Measurements from ENCODE around the gene KCNH6.

Gene KCNH6

DNA sequence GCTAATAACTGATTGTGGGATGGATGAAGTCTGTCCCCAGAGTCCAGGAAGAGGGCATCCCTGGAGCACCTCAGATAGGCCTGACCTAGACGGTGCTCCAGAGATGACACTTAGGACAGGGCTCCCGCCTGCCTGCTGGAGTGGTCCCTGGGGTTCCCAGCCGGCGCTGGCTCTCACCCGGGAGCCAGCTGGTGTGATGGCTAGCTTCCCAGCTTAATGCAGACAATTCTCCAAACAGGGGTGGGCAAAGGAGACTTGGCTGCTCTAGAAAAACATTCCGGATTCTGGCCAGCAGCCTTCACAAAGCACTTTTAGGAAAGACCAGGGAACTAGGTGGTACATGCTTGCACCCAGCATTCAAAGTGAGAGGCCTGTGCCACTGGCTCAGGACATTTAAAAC is 27.7 kb upstream of the KCNH6 start:
- no peak for ATAC-seq
- no peak for TF ChIP-seq TCF4 (CRISPR knock-in tag; IDR thresholded peaks at IDR 0.05; ENCODE audit: borderline replicate concordance)
- no peak for TF ChIP-seq GLIS3 (CRISPR knock-in tag; IDR thresholded peaks at IDR 0.05)
- no peak for TF ChIP-seq CSDC2 (CRISPR knock-in tag; IDR thresholded peaks at IDR 0.05)
- TF ChIP-seq, protein P1, sequence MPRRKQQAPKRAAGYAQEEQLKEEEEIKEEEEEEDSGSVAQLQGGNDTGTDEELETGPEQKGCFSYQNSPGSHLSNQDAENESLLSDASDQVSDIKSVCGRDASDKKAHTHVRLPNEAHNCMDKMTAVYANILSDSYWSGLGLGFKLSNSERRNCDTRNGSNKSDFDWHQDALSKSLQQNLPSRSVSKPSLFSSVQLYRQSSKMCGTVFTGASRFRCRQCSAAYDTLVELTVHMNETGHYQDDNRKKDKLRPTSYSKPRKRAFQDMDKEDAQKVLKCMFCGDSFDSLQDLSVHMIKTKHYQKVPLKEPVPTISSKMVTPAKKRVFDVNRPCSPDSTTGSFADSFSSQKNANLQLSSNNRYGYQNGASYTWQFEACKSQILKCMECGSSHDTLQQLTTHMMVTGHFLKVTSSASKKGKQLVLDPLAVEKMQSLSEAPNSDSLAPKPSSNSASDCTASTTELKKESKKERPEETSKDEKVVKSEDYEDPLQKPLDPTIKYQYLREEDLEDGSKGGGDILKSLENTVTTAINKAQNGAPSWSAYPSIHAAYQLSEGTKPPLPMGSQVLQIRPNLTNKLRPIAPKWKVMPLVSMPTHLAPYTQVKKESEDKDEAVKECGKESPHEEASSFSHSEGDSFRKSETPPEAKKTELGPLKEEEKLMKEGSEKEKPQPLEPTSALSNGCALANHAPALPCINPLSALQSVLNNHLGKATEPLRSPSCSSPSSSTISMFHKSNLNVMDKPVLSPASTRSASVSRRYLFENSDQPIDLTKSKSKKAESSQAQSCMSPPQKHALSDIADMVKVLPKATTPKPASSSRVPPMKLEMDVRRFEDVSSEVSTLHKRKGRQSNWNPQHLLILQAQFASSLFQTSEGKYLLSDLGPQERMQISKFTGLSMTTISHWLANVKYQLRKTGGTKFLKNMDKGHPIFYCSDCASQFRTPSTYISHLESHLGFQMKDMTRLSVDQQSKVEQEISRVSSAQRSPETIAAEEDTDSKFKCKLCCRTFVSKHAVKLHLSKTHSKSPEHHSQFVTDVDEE (CRISPR knock-in tag; IDR thresholded peaks at IDR 0.05): no peak
- TF ChIP-seq, protein P2, sequence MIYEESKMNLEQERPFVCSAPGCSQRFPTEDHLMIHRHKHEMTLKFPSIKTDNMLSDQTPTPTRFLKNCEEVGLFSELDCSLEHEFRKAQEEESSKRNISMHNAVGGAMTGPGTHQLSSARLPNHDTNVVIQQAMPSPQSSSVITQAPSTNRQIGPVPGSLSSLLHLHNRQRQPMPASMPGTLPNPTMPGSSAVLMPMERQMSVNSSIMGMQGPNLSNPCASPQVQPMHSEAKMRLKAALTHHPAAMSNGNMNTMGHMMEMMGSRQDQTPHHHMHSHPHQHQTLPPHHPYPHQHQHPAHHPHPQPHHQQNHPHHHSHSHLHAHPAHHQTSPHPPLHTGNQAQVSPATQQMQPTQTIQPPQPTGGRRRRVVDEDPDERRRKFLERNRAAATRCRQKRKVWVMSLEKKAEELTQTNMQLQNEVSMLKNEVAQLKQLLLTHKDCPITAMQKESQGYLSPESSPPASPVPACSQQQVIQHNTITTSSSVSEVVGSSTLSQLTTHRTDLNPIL (CRISPR knock-in tag; IDR thresholded peaks at IDR 0.05; ENCODE audit: low read depth): no peak
- no peak for TF ChIP-seq ISL1 (CRISPR knock-in tag; IDR thresholded peaks at IDR 0.05)
- no peak for TF ChIP-seq ZC3H10 (CRISPR knock-in tag; IDR thresholded peaks at IDR 0.05)
- TF ChIP-seq BACH2 (CRISPR knock-in tag; IDR thresholded peaks at IDR 0.05; ENCODE audit: borderline replicate concordance): no peak
- TF ChIP-seq ESRRG (CRISPR knock-in tag; IDR thresholded peaks at IDR 0.05): no peak
- TF ChIP-seq PPARA (CRISPR knock-in tag; IDR thresholded peaks at IDR 0.05; ENCODE audit: borderline replicate concordance): no peak
- TF ChIP-seq ZNF565 (CRISPR knock-in tag; conservative IDR thresholded peaks at IDR 0.05; ENCODE audit: low read depth): no peak
- TF ChIP-seq, protein P3, sequence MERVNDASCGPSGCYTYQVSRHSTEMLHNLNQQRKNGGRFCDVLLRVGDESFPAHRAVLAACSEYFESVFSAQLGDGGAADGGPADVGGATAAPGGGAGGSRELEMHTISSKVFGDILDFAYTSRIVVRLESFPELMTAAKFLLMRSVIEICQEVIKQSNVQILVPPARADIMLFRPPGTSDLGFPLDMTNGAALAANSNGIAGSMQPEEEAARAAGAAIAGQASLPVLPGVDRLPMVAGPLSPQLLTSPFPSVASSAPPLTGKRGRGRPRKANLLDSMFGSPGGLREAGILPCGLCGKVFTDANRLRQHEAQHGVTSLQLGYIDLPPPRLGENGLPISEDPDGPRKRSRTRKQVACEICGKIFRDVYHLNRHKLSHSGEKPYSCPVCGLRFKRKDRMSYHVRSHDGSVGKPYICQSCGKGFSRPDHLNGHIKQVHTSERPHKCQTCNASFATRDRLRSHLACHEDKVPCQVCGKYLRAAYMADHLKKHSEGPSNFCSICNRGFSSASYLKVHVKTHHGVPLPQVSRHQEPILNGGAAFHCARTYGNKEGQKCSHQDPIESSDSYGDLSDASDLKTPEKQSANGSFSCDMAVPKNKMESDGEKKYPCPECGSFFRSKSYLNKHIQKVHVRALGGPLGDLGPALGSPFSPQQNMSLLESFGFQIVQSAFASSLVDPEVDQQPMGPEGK (CRISPR knock-in tag; IDR thresholded peaks at IDR 0.05; ENCODE audit: borderline replicate concordance): no peak
- TF ChIP-seq, protein P4, sequence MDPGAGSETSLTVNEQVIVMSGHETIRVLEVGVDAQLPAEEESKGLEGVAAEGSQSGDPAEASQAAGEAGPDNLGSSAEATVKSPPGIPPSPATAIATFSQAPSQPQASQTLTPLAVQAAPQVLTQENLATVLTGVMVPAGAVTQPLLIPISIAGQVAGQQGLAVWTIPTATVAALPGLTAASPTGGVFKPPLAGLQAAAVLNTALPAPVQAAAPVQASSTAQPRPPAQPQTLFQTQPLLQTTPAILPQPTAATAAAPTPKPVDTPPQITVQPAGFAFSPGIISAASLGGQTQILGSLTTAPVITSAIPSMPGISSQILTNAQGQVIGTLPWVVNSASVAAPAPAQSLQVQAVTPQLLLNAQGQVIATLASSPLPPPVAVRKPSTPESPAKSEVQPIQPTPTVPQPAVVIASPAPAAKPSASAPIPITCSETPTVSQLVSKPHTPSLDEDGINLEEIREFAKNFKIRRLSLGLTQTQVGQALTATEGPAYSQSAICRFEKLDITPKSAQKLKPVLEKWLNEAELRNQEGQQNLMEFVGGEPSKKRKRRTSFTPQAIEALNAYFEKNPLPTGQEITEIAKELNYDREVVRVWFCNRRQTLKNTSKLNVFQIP (CRISPR knock-in tag; IDR thresholded peaks at IDR 0.05; ENCODE audit: borderline replicate concordance, low read depth): no peak
- TF ChIP-seq ARNTL (CRISPR knock-in tag; IDR thresholded peaks at IDR 0.05; ENCODE audit: borderline replicate concordance, low read depth): no peak
- no peak for TF ChIP-seq OSR1 (CRISPR knock-in tag; IDR thresholded peaks at IDR 0.05)
- TF ChIP-seq, protein P5, sequence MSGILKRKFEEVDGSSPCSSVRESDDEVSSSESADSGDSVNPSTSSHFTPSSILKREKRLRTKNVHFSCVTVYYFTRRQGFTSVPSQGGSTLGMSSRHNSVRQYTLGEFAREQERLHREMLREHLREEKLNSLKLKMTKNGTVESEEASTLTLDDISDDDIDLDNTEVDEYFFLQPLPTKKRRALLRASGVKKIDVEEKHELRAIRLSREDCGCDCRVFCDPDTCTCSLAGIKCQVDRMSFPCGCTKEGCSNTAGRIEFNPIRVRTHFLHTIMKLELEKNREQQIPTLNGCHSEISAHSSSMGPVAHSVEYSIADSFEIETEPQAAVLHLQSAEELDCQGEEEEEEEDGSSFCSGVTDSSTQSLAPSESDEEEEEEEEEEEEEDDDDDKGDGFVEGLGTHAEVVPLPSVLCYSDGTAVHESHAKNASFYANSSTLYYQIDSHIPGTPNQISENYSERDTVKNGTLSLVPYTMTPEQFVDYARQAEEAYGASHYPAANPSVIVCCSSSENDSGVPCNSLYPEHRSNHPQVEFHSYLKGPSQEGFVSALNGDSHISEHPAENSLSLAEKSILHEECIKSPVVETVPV (CRISPR knock-in tag; IDR thresholded peaks at IDR 0.05): no peak
- TF ChIP-seq SNAI2 (CRISPR knock-in tag; IDR thresholded peaks at IDR 0.05): no peak
- TF ChIP-seq ZNF8 (CRISPR knock-in tag; IDR thresholded peaks at IDR 0.05): no peak
- TF ChIP-seq RARB (CRISPR knock-in tag; IDR thresholded peaks at IDR 0.05): no peak

DNA sequence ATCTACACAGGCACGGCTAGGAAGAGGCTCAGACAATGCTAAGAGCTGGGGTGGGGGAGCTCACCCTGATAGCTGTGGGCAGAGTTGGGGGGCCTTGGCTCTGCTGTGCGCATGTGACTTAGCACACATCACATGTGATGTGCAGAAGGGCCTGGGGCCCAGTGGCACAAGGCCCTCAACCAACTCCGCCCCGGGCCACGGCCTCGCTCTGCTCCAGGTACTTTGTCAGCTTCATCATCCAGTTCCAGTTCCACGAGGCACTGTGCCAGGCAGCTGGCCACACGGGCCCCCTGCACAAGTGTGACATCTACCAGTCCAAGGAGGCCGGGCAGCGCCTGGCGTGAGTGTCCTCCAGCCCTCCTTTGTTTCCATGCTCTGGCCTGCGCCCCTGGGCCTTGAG is 27.0 kb upstream of the KCNH6 start:
- ATAC-seq: no peak
- TF ChIP-seq, protein P5 (CRISPR knock-in tag; IDR thresholded peaks at IDR 0.05): no peak
- TF ChIP-seq TCF4 (CRISPR knock-in tag; IDR thresholded peaks at IDR 0.05; ENCODE audit: borderline replicate concordance) (no peak), ZNF70 (CRISPR knock-in tag; IDR thresholded peaks at IDR 0.05) (no peak), TOX (CRISPR knock-in tag; IDR thresholded peaks at IDR 0.05; ENCODE audit: borderline replicate concordance) (no peak), ZNF565 (CRISPR knock-in tag; conservative IDR thresholded peaks at IDR 0.05; ENCODE audit: low read depth) (no peak)
- TF ChIP-seq, protein P1 (CRISPR knock-in tag; IDR thresholded peaks at IDR 0.05): no peak
- TF ChIP-seq, protein P2 (CRISPR knock-in tag; IDR thresholded peaks at IDR 0.05; ENCODE audit: low read depth): no peak

All from SK-N-SH treated with all-trans-retinoic acid at 6 μM for 48 hours (cell line).